Measurements from ENCODE around the gene CACUL1.
A peak's percentile ranks its signal among the peaks of the same experiment; 100 is the strongest.

Gene CACUL1

DNA sequence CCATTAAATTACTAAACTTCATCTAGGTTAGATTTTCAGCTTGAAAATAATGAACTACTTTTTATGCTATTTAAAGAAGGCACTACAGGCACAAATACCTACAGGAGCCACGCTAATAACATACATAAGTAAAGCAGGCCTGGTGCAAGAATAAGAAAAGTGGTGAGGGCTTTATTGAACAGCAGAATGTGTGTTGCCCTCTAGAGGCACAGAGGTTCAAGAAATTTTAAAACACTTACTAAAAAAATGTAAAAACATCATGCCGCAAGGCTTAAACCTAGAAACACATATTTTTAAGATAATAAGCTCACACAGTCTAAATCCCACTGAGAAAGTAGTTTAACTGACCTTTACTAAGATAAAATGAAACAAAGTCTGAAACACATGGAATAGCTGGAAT is 20.3 kb downstream of the CACUL1 start:
- TF ChIP-seq, protein P1, sequence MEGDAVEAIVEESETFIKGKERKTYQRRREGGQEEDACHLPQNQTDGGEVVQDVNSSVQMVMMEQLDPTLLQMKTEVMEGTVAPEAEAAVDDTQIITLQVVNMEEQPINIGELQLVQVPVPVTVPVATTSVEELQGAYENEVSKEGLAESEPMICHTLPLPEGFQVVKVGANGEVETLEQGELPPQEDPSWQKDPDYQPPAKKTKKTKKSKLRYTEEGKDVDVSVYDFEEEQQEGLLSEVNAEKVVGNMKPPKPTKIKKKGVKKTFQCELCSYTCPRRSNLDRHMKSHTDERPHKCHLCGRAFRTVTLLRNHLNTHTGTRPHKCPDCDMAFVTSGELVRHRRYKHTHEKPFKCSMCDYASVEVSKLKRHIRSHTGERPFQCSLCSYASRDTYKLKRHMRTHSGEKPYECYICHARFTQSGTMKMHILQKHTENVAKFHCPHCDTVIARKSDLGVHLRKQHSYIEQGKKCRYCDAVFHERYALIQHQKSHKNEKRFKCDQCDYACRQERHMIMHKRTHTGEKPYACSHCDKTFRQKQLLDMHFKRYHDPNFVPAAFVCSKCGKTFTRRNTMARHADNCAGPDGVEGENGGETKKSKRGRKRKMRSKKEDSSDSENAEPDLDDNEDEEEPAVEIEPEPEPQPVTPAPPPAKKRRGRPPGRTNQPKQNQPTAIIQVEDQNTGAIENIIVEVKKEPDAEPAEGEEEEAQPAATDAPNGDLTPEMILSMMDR (IDR thresholded peaks at IDR 0.05; ENCODE audit: low read depth, low read length, missing control alignments) = peak; percentile 18
- DNase-seq (ENCODE audit: extremely low read depth, low read depth) = no peak
- H3K4me3 ChIP-seq (replicated peaks; ENCODE audit: low read depth, low read length) = no peak overlapping the region

DNA sequence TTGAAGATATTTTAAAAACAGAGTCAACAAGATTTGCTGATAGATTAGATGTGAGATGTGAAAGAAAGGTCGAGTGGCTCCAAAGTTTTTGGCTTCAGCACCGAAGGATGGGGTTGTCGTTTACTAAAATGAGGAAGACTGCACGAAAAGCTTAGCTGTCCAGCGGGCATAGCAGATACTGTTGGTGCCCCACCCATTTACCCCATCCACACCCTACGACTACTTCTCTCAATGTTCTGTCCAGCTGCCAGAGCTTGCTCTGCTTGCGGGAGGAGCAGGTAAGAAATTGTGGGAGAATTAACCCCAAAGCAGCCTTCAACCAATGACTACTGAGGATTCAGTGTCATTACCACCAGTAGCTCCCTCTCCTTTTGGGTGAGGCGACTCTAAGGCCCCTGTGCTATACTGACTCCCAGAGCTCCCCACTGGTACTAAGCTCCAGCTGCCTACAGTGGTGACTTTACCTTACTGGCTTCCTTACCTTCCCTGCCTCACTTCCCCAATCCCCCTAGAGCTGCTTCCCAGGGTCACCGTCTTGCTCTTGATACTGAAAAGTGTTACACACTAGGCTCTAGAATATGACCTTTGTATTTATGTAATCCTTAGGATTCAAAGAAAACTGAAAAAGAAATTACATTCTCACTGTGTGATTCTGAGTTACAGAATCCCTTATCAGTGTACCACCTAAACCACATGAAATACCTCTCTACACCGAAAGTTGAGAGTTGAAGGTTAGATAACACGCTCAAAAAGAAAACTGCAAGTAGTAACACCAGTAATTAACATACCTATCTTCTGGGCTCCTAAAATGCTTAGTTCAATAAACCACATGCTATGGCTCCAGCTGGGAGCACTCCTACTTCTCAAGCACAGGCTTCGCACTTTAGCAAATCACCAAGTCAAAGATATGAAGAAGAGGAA is 22.3 kb downstream of the CACUL1 start:
- TF ChIP-seq, protein P1 (IDR thresholded peaks at IDR 0.05; ENCODE audit: low read depth, low read length, missing control alignments) = no peak
- no peak for DNase-seq (ENCODE audit: extremely low read depth, low read depth)
- H3K4me3 ChIP-seq (replicated peaks; ENCODE audit: low read depth, low read length) = no peak overlapping the region

GRCh38 chr10:118730756-118731456 is 23.9 kb downstream of the CACUL1 start:
- TF ChIP-seq, protein P1 (IDR thresholded peaks at IDR 0.05; ENCODE audit: low read depth, low read length, missing control alignments) = no peak
- DNase-seq (ENCODE audit: extremely low read depth, low read depth) = no peak

GRCh38 chr10:118729641-118730258 is 25.0 kb downstream of the CACUL1 start:
- no peak for DNase-seq (ENCODE audit: extremely low read depth, low read depth)
- no peak overlapping the region for H3K4me3 ChIP-seq (replicated peaks; ENCODE audit: low read depth, low read length)
- TF ChIP-seq, protein P1 (IDR thresholded peaks at IDR 0.05; ENCODE audit: low read depth, low read length, missing control alignments) = no peak

More at GRCh38 chr10:118730756-118731456, 23.9 kb downstream of the CACUL1 start:
- H3K4me3 ChIP-seq (replicated peaks; ENCODE audit: low read depth, low read length) = no peak overlapping the region

- DNase-seq (ENCODE audit: extremely low read depth, low read depth) = no peak
- no peak overlapping the region for H3K4me3 ChIP-seq (replicated peaks; ENCODE audit: low read depth, low read length)
- TF ChIP-seq, protein P1 (IDR thresholded peaks at IDR 0.05; ENCODE audit: low read depth, low read length, missing control alignments) = no peak
These were observed 25.6 kb downstream of the CACUL1 start for GRCh38 chr10:118729200-118729599.

DNA sequence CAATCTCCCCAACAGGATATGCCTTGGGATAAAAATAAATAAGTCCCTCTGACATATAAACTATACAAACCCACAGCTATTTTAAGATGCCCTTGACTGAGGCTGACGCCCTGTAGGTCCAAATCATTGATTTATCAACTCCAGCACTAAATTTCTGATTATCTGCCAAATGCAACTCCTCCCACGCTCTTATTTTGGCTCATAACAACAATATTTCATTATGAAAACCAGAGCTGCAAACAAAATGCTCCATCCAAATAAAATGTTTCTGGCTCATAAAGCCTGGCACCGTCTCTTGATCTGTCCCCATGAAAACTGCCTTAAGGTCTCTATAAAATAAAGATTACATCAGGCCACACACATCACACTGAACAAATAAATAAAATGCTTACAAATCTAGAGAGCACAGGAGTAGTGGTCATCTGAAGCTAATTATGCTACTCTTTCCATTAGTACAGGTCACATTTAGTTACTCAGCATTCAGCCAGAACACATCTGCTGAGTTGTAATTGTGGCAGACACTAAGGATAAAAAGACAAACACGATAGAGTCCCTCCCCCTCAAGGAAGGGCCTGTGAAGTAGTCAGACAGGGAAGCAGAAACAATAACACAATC is 28.8 kb downstream of the CACUL1 start:
- H3K4me3 ChIP-seq (replicated peaks; ENCODE audit: low read depth, low read length) = no peak overlapping the region
- peak; percentile 66 for DNase-seq (ENCODE audit: extremely low read depth, low read depth)
- TF ChIP-seq, protein P1 (IDR thresholded peaks at IDR 0.05; ENCODE audit: low read depth, low read length, missing control alignments) = no peak

All from HFF-Myc (cell line).